T1000 (cell line): ENCODE measurements around the gene TLE5.
"Not testable (repeated sequence)": the region's sequence is repeated elsewhere in the genome, so short reads cannot be mapped to it uniquely, and the experiment has no call there.

Source experiments
- DNase-seq: peaks from one replicate; lab custom pipeline; 2025; ENCODE audit warnings: mixed read lengths; lab: John Stamatoyannopoulos, UW

Gene TLE5

GRCh38 chr19:3096267-3096901, 34.1 kb upstream of the TLE5 start:
- no peak for DNase-seq

- no peak for DNase-seq
Observed at GRCh38 chr19:3095441-3096191, 33.3 kb upstream of the TLE5 start.

DNA sequence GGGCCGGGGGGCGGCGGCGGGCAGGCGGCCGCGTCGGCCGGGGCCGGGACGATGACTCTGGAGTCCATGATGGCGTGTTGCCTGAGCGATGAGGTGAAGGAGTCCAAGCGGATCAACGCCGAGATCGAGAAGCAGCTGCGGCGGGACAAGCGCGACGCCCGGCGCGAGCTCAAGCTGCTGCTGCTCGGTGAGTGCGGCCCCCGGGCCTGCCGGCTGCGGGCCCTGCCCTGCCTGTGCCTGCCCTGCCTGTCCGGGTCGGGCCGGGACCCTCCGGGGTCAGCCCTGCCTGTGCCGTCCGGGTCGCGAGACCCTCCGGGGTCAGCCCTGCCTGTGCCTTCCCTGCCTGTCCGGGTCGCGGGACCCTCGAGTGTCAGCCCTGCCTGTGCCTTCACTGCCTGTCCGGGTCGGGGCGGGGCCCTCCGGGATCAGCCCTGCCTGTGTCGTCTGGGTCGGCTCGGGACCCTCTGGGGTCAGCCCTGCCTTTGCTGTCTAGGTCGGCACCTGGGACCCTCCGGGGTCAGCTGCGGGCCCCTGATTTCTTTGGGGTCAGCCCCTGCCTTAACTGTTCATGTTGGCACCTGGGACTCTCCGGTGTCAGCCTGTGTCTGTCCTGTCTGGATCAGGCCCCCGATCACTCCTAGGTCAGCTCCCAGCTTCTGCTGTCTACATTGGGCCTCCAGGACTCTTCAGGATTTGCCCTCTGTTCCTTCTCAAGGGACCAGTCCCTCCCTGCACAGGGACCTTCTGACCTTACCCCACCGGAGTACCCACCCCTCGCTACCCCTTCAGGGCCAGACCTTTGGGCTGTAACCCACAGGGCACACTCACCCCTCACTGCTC, 32.5 kb upstream of the TLE5 start:
- DNase-seq, result no peak

- not testable (repeated sequence) for DNase-seq
Observed at GRCh38 chr19:3089299-3089855, 27.1 kb upstream of the TLE5 start.

- DNase-seq, result no peak
Observed at GRCh38 chr19:3087769-3088168, 25.5 kb upstream of the TLE5 start.

DNA sequence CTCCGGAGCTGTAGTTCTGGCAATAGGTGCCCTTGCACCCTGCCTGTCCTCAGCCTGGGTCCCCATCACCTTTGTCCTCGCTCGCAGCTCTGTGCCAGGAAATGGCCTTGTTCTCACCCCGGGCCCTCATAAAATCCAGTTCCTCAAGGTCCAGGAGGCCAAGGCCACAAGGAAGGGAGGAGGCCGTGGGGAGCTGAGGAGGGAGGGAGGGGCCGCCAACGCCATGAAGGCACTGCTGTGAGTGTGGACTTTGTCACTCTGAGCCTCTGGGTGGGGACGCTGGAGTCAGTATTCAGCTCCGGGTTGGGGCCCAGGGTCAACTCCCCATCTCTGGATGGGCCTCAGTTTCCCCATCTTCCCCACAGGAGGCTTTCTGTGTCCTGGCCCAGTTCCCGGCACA, 22.6 kb upstream of the TLE5 start:
- DNase-seq, result no peak

DNA sequence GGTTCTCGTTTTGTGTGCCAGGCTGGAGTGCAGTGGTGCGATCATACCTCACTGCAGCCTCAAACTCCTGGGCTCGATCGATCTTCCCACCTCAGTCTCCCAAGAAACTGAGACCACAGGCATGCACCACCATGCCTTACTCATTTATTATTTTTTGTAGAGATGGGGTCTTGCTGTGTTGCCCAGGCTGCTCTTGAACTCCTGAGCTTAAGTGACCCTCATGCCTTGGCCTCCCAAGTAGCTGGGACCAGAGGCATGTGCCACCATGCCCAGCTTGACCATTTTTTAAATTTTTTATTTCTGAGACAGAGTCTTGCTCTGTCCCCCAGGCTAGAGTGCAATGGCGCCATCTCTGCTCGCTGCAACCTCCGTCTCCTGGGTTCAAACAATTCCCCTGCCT, 21.7 kb upstream of the TLE5 start:
- DNase-seq, result no peak

- no peak for DNase-seq
Observed at GRCh38 chr19:3082331-3082730, 20.0 kb upstream of the TLE5 start.

DNA sequence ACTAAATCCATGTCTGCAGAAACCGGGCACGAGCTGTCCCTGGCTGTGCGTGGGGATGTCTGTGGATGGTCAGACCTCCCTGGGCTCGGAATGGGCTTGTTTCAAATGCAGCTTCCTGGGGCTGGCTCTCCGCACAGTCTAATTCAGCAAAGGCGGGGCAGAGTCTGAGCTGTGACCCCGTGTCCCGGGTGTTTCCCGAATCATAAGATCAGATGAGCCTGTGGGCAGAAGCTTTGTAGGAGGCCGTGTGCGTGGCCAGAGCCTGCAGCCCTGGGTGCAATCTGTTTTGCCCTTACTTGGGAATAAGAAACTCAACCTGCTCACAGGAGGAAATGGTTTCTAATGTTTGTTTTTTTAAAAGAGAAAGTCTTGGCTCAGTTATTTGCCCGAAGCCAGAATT, 18.0 kb upstream of the TLE5 start:
- DNase-seq, result peak; percentile 31

- no peak for DNase-seq
Observed at GRCh38 chr19:3079578-3079977, 17.3 kb upstream of the TLE5 start.

DNA sequence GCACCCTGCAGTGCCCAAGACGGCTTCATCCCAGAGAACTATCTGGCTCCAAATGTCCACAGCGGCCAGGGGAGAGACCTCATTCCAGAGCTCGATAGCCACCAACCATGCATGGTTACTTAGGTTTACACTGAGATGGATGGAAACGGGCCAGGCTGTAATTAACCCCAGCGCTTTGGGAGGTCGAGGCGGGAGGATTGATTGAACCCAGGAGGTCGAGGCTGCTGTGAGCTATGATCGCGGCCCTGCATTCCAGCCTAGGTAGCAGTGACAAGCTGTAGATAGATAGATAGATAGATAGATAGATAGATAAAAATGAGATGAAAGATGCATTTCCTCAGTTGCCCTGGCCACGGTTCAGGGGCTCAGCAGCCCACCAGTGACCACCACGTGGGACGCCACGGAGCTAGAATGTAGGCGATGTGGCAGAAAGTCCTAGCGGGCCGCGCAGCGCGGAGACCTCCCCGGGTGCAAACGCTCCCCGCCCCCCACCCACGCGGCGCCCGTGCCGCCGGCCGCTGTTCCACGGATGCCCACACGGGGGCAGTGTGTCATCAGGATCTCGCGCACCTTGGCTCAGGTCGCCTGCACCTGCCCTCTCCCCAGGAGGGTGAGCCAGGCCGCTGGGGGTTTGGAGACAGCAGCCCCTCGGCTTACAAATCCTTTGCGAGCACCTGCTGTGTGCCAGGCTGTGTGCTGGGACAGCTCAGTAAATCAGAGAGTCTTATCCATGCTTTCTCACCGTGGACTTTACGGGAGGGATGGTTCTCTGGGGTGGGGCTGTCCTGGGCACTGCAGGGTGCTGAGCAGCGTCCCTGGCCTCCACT, 13.5 kb upstream of the TLE5 start:
- no peak for DNase-seq

GRCh38 chr19:3073931-3074595, 11.8 kb upstream of the TLE5 start:
- DNase-seq, result no peak

- DNase-seq, result no peak
Observed at GRCh38 chr19:3073159-3073563, 10.9 kb upstream of the TLE5 start.

GRCh38 chr19:3071768-3072167, 9.5 kb upstream of the TLE5 start:
- no peak for DNase-seq

GRCh38 chr19:3068071-3068470, 5.8 kb upstream of the TLE5 start:
- DNase-seq, result no peak

DNA sequence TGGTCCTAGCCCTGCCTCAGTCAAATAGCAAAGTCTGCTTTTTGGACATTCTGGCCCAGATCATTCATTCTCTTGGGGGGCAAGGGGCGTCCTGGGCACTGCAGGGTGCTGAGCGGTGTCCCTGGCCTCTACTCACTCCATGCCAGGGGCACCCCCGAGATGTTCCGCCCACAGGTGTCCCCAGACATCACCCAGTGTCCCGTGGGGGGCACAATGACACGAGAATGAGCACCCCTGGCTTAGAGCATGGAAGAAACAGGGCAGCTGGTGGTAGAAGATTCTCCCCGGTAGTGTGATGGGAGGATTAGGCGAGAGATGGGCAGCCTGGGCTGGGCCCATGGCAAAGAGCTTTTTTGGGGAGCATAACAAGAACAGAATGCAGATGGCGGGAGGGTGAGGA, 5.3 kb upstream of the TLE5 start:
- no peak for DNase-seq

- no peak for DNase-seq
Observed at GRCh38 chr19:3066482-3067049, 4.3 kb upstream of the TLE5 start.

- no peak for DNase-seq
Observed at GRCh38 chr19:3065675-3066357, 3.5 kb upstream of the TLE5 start.

DNA sequence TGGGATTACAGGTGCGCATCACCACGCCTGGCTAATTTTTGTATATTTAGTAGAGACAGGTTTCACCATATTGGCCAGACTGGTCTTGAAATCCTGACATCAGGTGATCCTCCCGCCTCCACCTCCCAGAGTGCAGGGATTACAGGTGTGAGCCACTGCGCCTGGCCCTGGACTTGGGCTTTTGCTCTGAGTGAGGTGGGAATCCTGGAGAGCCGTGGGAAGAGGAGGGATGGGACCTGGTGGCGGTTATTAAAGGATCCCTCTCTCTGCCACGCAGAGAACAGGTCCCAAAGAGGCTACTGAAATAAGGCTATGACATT, 1.7 kb upstream of the TLE5 start:
- no peak for DNase-seq
